Measurements from ENCODE around the gene NUDT8.
A peak's percentile ranks its signal among the peaks of the same experiment; 100 is the strongest.

The NUDT8 gene

GRCh38 chr11:67588136-67588503 is 41.6 kb downstream of the NUDT8 start:
- no peak for DNase-seq

DNA sequence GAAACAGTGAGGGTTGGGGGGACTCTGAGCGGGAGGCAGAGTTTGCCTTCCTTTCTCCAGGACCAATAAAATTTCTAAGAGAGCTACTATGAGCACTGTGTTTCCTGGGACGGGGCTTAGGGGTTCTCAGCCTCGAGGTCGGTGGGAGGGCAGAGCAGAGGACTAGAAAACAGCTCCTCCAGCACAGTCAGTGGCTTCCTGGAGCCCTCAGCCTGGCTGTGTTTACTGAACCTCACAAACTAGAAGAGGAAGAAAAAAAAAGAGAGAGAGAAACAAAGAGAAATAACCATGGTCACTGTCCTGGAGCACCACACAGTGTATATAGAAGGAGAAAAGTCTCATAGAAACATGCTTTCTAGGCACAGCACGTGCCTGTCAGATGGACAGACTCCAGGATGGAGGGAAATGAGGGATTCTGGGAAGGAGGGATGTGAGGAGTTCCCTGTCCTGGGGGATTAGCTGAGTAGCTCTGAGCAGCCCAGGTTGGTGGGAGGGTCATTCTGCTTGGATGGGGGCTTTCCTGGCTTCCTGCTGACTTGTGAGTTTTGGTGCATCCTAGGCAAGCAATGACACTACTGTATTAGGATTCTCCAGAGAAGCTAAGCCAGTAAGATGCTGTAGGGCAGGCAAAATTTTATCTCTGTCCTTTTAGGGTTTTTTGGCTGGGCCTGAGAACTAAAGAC is 43.0 kb downstream of the NUDT8 start:
- no peak for DNase-seq

GRCh38 chr11:67585911-67586310 is 43.8 kb downstream of the NUDT8 start:
- no peak for DNase-seq

- DNase-seq = no peak
Observed at GRCh38 chr11:67584881-67585873, 44.6 kb downstream of the NUDT8 start.

- peak; percentile 55 for DNase-seq
Observed at GRCh38 chr11:67584205-67584880, 45.4 kb downstream of the NUDT8 start.

- peak; percentile 93 for DNase-seq
Observed at GRCh38 chr11:67583247-67584204, 46.2 kb downstream of the NUDT8 start, which contains the start of gene GSTP1. TSS of gene GSTP1 (plus strand) at chr11:67583812. CDS start at chr11:67583844, 32 bp downstream.

DNA sequence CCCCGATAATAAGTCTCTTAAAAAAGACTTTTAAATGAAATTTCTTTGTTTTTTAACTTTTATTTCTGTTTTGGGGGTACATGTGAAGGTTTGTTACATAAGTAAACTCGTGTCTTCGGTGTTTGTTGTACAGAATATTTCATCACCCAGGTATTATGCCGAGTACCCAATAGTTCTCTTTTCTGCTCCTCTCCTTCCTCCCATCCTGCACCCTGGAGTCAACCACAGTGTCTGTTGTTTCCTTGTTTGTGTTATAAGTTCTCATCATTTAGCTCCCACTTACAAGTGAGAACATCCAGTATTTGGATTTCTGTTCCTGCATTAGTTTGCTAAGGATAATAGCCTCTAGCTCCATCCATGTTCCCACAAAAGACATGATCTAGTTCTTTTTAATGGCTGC is 47.7 kb downstream of the NUDT8 start:
- DNase-seq = no peak

DNA sequence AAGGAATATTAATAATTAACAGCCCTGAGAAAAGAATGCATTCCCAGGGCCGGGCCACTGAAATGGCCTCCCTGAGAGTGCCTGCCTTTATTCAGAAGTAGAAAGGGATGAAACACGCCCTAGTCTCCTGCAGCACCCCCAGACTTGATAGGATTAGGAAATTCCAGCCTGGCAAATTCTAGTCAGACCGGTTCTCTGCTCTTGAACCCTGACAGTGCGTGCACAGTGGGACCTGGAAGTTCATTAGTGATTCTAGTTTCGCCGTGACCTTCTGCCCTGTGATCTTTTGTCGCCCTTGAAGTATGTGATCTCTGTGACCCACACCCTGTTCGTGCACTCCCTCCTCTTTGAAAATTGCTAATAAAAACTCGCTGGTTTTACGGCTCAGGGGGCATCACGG is 48.3 kb downstream of the NUDT8 start:
- DNase-seq = no peak

- no peak for DNase-seq
Observed at GRCh38 chr11:67577951-67578350, 51.8 kb downstream of the NUDT8 start.
